HG02759 (cell line): ENCODE data around the gene SEMA5A.

Experiments used
- ATAC-seq: cut with Tn5 transposase; IDR thresholded peaks from one replicate; pipeline ENCODE4 v1.9.1; 2021; ENCODE audit warnings: mild to moderate bottlenecking, moderate library complexity; ENCODE audit not compliant: unreplicated experiment

The SEMA5A gene

GRCh38 chr5:9297134-9297533 lies 248.7 kb downstream of the SEMA5A start:
- ATAC-seq = no peak

DNA sequence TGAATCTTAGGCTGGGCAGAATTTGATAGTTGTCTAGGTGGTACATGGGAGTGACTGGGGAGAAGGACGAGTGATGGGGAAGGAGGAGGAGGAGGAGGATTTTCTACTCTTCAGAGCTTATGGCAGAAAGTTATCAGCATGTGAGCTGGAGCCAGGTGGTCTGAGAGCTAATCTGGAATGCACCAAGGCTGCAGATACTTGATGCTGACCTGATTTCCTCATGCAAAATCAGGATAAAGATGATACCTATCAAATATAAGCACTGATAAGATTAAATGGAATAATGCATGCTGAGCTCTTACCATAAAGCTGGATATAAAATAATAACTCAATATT lies 250.4 kb downstream of the SEMA5A start:
- no peak for ATAC-seq

DNA sequence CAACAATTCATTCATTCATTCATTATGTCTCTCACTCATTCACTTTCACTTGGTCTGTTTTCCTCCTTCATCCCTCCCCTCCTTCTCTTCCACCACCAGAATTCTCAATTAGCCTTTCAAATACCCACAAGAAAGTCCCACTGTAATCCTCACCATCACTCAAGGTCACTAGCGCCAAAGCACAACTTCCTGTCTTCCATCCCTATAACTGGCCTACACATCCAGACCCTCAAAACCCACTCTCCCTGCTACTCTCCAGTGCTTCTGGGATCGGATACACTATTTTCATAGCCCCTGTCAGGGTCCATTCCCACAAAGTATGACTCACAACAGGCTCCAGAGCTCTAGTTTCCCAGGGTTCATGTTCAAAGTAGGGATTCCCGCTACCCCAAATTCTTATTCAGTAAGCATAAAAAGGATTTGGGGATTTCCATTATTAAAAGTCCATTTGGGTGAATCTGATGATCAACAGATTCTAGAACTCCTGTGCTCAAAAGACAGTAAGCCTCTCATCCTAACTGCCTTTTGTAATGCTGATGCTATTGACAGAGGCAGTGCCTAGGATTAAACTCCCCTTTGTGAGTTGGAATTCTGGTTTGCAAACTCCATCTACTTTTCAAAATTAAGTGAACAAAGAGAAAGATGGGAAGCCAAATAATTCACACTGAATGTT lies 250.9 kb downstream of the SEMA5A start:
- no peak for ATAC-seq

DNA sequence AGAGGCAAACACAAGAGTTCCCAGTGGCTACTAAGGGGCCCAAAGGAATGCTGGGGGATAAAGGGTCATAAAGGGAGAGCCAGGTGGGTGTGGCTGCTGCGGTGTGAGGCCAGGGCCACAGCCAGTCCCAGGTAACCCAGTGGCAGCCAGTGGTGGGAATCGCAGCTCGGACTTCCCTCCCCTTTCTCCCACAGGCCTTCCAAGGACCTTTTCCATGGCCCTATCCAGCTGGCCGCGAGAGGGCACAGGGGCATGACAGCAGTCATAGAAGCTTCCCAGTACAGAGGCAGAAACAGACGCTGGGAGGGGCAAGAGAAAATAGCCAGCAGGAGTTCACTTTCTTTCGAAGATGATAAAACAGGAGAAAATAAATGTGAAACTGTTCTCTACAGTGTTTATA lies 257.6 kb downstream of the SEMA5A start:
- ATAC-seq = no peak

DNA sequence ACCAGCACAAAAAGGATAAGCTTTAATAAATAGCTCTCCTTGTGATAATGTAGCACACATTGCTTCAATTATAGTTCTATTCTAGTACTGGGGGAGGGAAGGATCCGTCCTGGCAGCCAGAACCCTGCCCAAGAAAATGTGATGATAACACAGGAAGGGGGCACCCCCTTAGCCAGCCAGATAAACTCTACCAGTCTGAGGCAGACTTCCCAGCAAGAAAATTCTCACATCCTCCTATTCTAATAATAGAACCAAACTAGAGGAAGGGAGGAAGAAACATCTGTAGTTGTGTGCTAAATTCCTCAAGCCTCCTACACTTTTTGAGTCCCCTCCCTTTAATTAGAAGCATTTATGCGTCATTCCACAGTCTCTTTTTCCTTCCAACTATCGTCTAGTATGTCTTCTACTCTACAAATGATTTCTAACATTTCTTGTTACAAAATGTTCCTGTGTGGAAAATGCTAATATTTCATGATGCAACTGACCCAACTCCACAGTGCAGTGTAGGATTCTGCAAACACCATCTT lies 261.0 kb downstream of the SEMA5A start:
- no peak for ATAC-seq

DNA sequence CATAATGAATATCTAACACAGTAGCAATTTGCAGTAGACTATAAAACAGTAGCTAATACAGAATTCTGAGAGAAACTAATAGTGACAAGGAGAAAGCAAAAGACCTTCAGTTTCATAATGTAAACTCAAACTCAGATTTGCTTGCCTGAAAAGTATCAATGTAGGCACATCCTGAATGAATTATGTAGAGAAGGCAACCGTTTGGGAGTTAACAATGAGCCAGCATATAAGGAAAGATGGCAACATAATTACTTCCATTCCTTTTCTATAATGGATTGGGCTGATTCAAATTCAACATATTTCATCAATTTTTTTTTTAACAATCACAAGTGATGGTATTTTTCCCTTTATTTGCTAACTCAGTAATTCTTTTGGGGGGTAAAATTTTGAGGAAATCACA lies 261.6 kb downstream of the SEMA5A start:
- ATAC-seq = no peak

GRCh38 chr5:9283473-9283872 lies 262.4 kb downstream of the SEMA5A start:
- no peak for ATAC-seq

- no peak for ATAC-seq
Observed at GRCh38 chr5:9283021-9283420, 262.9 kb downstream of the SEMA5A start.

- ATAC-seq = no peak
Observed at GRCh38 chr5:9282211-9282610, 263.7 kb downstream of the SEMA5A start.

DNA sequence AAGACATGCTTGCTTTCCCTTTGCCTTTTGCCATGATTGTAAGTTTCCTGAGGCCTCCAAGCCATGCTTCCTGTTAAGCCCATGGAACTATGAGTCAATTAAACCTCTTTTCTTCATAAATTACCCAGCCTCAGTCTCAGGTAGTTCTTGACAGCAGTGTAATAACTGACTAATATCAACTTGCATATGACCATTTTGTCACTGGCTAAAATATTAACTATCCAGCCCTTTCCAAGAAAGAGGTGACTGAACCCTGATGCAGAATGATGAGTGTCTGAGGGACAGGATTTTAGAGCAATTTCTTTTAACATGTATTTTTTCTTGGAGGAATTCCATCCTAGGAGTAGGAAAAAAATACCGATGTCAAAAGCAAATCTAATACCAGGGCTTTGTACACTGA lies 266.1 kb downstream of the SEMA5A start:
- ATAC-seq = no peak

GRCh38 chr5:9278921-9279603 lies 266.8 kb downstream of the SEMA5A start:
- ATAC-seq = no peak

DNA sequence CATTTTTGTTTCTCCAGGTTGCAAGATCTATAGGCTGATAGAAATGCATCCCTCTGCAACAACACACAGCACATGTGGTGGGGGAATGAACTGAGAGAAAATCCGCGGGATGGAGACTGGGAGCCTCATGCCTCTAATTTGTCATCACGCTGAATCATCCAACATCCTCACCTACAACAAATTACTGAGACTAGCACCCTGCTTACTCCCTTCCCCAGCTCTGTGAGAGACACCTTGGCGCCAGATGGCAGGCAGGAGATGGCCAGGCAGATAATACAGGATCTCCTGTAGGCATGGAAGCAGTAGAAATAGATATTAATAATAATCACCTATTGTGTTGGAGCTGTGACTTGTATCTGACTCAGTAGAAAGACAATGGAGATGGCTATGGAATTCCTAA lies 276.9 kb downstream of the SEMA5A start:
- ATAC-seq = no peak

DNA sequence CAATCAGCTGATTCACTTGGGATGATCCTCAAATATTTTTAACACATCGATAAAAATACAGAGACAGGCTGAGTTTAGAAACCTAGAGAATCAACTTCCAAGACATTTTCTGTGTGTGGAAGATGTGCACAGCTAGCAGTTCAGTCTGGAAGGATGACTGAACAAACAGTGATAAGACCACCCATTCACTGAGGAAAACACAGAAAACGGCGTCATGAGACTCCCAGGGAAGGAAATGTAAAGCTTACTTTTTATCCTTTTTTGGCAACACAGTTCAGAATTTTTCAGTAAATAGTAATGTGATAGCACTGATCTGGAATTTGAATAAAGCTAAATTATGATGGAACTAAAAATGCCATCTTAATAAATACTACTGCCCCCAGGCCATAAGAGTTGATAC lies 277.6 kb downstream of the SEMA5A start:
- ATAC-seq = no peak

DNA sequence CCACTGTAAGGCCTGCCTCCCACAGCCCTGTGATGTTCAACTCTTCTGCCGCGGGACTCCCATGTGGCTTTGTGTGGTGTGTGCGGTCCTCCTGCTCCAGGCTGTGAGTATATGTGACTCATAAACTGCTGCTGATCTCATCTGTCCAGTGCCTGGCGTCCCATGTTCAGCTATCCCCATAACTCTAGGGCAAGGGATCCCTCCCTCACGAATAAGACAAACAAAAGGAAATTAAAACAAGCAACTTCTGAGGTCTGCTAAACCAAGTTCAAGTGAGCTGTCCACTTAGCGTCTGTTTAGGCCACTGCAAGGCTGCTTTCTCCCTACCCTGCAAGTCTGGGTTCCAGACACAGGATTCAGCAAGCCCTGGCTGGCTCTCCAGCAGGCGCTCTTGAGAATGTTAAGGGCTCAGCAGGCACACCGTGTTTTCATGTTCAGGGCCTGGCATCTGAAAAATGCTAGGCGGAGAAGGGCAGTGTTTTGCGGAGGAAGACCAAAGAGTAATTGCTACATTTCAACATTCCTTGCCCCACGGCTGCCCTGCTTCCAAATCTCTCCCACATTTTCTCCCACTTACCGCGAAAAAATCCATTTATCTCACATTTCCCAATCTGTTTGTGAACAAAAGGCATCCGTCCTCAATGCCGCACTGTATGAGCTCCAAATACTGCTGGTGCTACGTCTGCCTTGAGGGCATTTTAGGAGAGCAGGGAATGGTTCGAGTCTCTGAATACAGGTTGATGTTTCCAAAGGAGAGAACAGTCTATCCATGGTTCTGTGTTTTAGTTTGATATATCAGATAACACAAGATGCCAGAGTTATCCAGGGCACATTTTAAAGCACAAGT lies 280.2 kb downstream of the SEMA5A start:
- no peak for ATAC-seq

DNA sequence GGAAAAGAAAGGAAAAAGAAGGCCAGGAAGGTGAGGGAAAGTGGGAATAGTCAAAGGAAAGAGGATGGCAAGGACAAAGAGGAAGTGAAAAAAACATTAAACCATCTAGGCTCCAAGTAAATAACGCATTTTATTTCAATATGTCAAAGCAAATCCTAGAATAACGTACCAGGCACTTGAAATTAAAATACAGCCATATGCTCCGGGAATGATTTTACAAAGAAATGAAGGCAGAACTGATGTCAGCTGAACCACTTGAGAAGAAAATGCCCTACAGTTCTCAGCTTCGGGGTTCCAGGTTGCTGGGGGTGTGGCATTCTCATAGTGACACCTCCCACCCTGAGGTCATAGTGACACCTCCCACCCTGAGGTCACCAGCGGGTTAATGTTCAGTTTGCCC lies 281.6 kb downstream of the SEMA5A start:
- no peak for ATAC-seq

GRCh38 chr5:9263656-9264055 lies 282.2 kb downstream of the SEMA5A start:
- ATAC-seq = no peak

- no peak for ATAC-seq
Observed at GRCh38 chr5:9251379-9251980, 294.4 kb downstream of the SEMA5A start.

DNA sequence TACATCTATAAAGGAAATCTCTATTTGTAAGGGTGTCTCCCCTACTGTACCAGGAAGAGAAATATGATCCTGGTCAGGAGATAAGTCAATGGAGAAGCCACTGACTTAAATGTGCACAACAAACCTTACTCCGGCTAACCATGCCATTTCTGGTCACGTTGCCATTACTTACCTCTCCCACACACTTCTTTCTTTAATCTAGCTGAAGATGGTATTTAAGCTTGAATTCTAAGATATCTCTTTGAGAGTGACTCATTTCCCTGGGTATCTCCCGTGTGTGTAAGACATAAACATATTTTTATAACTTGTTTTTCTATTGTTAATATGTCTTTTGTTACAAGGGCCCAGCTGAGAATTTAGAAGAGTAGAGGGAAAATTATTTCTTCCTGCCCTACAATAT lies 296.6 kb downstream of the SEMA5A start:
- no peak for ATAC-seq

- no peak for ATAC-seq
Observed at GRCh38 chr5:9245071-9245470, 300.8 kb downstream of the SEMA5A start.

- no peak for ATAC-seq
Observed at GRCh38 chr5:9244417-9244816, 301.5 kb downstream of the SEMA5A start.
